Measurements from ENCODE around the gene U2SURP. TPM values are rescaled to one million over a fixed set of nuclear protein-coding genes. Genes with fewer than 3 reads are reported as not detected.

U2SURP gene
- polyA plus RNA-seq, 3 donors from 2014 or later = 82.7 to 120 (median 86.0) TPM

DNA sequence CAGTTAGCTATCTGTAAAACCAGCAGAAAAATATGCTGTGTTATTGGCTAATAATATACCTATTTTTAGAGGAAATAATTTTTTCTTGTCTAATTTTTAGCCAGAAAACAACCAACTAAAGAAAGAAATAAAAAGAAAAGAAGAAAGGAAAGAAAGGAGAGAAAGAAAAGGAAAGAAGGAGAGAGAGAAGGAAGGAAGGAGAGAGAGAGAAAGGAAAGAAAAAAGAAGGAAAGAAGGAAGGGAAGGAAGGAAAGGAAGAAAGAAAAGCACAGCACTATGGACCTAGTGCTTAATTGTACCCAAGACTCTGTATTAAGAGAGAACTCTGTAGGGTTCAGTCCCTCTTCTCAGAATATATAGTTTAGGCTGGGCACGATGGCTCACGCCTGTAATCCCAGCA lies 34.6 kb upstream of the U2SURP start:
- peaks cover 0 to 4% (median 4%) of the 10 kb centered on the region in 3 donors for H3K36me3 Mint-ChIP-seq
- no peak overlapping the region for H3K4me3 Mint-ChIP-seq
- DNase-seq = no peak
- H3K4me1 Mint-ChIP-seq = peaks cover 17 to 19% of the 10 kb centered on the region in 2 donors
- peaks cover 10 to 19% (median 16%) of the 10 kb centered on the region in 3 donors for H3K27me3 Mint-ChIP-seq (ENCODE audit: low read depth in 3 of 3)
- no peak overlapping the region for H3K27ac Mint-ChIP-seq
- H3K9me3 Mint-ChIP-seq = peaks cover 0 to 3% (median 0%) of the 10 kb centered on the region in 6 donors

DNA sequence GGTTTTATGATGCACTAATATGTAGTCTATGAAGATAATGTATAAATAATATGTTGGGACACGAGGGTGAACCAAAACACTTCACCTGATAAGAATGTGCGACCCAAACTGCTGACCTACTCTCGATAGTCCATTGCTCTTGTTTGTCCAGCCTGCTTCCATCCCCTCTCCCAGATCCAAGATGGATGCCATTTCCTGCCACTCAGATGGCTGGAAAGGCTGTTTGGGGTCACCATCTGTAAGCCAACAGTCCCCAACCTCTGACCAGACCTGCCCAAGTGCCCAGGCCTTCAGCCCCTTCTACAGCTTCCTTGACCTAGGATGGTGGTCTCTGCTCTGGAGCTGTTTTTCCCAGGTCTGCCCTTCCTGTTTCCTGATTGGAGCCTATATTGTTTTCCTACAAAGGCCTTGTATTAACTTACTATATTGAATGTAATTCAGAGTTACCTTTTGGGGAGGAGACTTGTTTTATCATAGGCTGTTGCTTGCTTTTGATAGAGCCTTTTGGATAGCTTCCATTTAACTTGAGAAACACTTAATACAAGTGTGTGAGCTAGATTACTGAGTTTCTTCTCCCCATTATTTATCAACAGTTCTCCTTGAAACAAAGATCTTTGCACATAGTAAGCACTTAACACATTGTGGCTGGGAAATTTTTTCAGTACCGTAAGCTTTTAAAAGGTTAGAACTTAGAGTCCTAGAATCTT lies 32.9 kb upstream of the U2SURP start:
- H3K4me3 Mint-ChIP-seq = no peak overlapping the region

DNA sequence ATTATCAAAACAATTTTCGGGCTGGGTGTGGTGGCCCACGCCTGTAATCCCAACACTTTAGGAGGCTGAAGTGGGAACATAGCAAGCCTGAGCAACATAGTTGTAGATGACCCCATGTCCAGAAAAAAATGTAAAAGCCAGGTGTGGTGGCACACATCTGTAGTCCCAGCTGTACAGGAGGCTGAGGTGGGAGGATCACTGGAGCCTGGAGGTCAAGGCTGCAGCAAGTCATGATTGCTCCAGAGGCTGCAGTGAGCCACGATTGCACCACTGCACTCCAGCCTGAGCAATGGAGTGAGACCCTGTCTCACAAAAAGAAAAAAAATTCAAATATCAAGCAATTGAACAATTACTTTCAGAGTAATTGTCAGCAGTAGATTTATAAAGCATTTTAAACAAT lies 29.9 kb upstream of the U2SURP start:
- Mint-ChIP-seq H3K36me3 (no peaks in the 10 kb centered on the region), H3K9me3 (no peaks in the 10 kb centered on the region), H3K27me3 (ENCODE audit: low read depth in 3 of 3) (peaks cover 0 to 11% (median 10%) of the 10 kb centered on the region in 3 donors), H3K27ac (no peak overlapping the region), H3K4me3 (no peak overlapping the region), H3K4me1 (no peaks in the 10 kb centered on the region)
- DNase-seq = no peak

More for the DNA sequence above, 32.9 kb upstream of the U2SURP start:
- Mint-ChIP-seq H3K4me1 (peaks cover 7% of the 10 kb centered on the region in 2 donors), H3K9me3 (peaks cover 0 to 3% (median 0%) of the 10 kb centered on the region in 6 donors), H3K27ac (no peak overlapping the region), H3K36me3 (peaks cover 0 to 4% (median 4%) of the 10 kb centered on the region in 3 donors), H3K27me3 (ENCODE audit: low read depth in 3 of 3) (peaks cover 5 to 13% (median 9%) of the 10 kb centered on the region in 3 donors)
- no peak for DNase-seq

DNA sequence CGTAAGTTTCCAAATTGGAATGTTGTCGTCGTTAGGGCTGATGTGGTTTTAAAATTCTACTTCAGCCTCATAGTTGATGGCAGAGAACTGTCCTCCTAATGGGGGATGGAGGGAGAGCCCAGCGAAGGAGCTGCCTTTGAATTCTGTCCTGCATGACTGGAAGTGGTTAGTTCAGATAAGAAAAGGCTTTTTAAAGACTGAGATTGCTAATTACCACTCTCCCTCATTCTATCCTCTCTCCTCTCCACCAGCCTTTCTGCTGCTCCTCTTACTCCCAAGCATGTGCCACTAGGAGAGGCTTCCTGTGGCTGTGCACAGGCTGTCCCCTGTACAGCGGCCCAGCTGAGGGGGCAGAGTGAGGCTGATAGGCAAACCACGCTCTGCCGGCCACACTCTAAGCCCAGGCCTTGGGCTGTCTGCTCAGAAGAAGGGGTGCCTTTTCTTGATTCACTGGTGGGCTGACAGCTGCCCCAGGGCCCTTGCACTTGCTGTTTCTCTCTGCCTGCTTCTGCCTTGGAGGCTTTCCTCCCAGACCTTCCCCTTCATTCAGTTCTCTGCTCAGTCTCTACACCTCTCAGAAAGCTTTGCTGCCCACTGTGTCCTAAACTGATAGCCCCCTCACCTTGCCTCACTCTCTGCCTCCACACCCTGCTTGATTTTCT lies 29.1 kb upstream of the U2SURP start:
- H3K4me3 Mint-ChIP-seq = no peak overlapping the region
- no peak for DNase-seq
- H3K27me3 Mint-ChIP-seq (ENCODE audit: low read depth in 3 of 3) = peaks cover 0 to 11% (median 10%) of the 10 kb centered on the region in 3 donors

DNA sequence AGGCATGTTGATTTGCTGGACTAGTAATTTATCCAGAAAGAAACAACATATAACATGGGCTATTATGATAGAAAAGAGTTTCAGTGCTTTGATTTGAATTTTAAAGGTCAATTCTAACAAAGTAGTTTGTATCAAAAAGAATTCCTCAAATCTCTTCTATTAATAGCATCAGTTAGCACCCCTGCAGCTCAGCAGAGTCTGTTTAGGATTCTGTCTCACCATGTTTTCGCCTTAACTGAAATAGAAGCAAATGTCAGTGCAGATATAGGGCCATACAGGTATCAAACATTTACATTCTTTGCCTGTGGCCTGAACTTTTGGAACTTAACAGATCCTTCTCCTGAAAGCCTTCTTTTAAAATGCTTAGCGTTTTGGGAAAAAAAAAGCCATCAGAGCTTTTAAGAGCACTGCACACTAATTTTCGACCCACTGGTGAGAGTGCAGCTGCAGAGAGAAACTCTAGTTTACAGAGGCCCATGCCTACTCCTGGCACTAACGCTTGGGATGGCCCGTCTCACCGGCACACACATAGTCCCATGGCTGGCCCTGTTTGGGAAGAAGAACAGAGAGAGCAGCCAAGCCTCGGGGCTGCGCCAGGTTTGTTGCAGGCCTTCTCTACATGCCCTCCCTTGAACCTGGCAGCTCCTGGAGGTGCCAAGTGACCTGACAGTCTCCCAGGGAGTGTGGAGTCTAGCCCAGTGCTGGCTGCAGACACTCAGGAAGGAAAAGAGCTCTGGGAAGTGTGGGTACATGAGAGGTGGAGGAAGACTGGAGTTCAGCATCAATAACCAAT lies 28.0 kb upstream of the U2SURP start:
- no peak for DNase-seq
- no peaks in the 10 kb centered on the region for H3K36me3 Mint-ChIP-seq
- no peak overlapping the region for H3K4me3 Mint-ChIP-seq
- H3K27me3 Mint-ChIP-seq (ENCODE audit: low read depth in 3 of 3) = peaks cover 0 to 11% (median 10%) of the 10 kb centered on the region in 3 donors
- no peak overlapping the region for H3K27ac Mint-ChIP-seq
- H3K9me3 Mint-ChIP-seq = no peaks in the 10 kb centered on the region
- no peaks in the 10 kb centered on the region for H3K4me1 Mint-ChIP-seq

More for the DNA sequence above, 29.1 kb upstream of the U2SURP start:
- Mint-ChIP-seq H3K4me1 (no peaks in the 10 kb centered on the region), H3K27ac (no peak overlapping the region), H3K36me3 (no peaks in the 10 kb centered on the region), H3K9me3 (no peaks in the 10 kb centered on the region)

DNA sequence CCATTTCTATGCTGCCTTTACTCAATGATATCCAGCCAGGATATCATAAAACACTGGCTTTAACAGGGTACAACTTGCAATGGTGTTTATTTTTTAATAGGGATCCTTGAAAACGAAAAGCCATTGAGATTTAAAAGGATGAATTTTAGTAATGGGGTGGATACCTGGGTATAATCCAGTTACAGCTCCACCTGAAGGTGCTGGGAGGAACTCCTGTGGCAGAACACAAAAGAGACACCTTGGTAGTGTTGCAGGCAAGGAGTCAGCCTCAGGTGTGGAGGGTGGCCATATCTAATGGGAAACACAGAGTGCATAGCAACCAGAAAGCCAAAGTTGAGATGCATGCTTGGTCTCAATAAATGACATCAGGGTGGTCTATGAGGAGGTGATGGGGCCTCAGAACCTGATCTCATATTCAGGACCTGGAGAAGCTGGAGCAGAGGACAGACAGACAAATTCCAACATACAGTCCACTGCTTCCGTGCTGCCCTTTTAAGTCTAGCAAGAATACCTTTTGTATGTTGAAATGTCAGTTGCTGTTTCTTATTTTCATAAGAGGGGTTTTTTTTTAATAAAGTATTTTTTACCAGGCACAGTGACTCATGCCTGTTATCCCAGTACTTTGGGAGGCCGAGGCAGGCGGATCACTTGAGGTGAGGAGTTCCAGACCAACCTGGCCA lies 25.9 kb upstream of the U2SURP start:
- H3K9me3 Mint-ChIP-seq = no peaks in the 10 kb centered on the region
- no peaks in the 10 kb centered on the region for H3K4me1 Mint-ChIP-seq
- no peaks in the 10 kb centered on the region for H3K36me3 Mint-ChIP-seq
- H3K4me3 Mint-ChIP-seq = no peak overlapping the region
- H3K27ac Mint-ChIP-seq = no peak overlapping the region
- H3K27me3 Mint-ChIP-seq (ENCODE audit: low read depth in 3 of 3) = peaks cover under 1 to 11% (median 9%) of the 10 kb centered on the region in 3 donors
- no peak for DNase-seq

DNA sequence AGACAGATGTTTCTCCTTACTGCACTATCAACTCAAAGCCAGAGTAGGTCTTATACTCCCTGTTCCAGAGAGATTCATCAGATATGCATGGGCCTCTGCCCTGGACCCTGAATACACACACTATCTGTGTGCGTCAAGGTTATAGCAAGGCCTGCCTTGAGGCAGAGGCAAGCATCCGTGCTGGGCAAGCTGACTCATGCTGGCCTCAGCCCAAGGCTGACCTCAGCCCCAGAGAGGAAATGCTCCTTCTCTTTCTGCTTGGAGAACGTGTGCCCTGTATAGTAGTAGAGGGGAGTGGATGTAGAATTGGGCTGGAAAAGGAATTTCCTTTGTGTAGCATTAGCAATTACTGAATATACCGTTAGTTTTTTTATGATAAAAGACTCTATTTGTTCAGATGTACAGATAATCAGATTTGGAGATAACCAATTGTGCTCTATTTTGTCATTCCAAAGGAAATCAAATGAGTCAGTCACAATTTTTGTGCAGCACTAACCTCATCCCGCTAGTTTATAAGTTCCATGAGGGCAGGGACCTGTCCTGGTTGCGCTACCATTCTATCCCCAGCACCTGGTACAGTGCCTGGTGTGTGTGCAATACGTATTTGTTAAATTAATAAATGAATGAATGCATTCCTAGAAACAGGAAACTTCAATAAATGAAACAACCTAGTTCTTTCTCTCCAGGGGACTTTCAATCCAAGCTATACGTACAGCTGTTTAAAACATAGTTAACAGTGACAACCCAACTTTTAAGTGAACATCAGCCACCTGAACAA lies 24.6 kb upstream of the U2SURP start:
- no peaks in the 10 kb centered on the region for H3K36me3 Mint-ChIP-seq

DNA sequence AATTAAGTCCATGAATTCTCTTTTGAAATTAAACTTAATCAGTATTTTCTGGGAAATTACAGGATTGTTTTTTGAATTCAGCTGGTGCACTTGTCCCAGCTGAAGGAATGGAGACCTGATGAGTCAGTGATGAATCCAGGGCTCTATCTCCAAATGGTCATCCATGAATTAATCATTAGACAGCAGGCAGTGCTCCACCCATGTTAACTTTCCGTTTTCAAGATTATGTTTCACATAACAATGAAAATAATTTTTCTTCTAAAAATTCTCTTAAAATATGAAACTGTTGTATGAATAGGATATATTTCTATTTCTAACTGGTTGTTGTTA lies 24.0 kb upstream of the U2SURP start:
- no peak overlapping the region for H3K27ac Mint-ChIP-seq
- no peak overlapping the region for H3K4me3 Mint-ChIP-seq
- H3K4me1 Mint-ChIP-seq = no peaks in the 10 kb centered on the region
- peaks cover 2 to 11% (median 5%) of the 10 kb centered on the region in 3 donors for H3K27me3 Mint-ChIP-seq (ENCODE audit: low read depth in 3 of 3)
- H3K36me3 Mint-ChIP-seq = no peaks in the 10 kb centered on the region
- no peaks in the 10 kb centered on the region for H3K9me3 Mint-ChIP-seq
- DNase-seq = no peak

More for the DNA sequence above, 24.6 kb upstream of the U2SURP start:
- peaks cover 2 to 11% (median 6%) of the 10 kb centered on the region in 3 donors for H3K27me3 Mint-ChIP-seq (ENCODE audit: low read depth in 3 of 3)
- no peaks in the 10 kb centered on the region for H3K4me1 Mint-ChIP-seq
- DNase-seq = no peak
- H3K9me3 Mint-ChIP-seq = no peaks in the 10 kb centered on the region
- no peak overlapping the region for H3K27ac Mint-ChIP-seq
- H3K4me3 Mint-ChIP-seq = no peak overlapping the region

DNA sequence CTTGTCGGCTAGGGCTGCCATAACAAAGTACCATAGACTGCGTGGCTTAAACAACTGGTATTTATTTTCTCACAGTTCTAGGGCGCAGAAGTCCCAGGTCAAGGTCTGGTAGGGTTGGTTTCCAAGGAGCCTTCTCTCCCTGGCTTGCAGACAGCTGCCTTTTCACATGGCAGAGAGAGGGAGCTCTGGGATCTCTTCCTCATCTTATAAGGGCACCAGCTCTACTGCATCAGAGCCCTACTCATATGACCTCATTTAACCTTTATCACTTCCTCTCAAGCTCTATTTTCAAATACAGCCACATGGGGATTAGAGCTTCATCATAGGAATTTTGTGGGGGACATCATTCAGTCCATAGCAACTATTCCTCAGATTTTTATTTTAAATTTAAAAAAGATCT lies 20.3 kb upstream of the U2SURP start:
- Mint-ChIP-seq H3K9me3 (no peaks in the 10 kb centered on the region), H3K4me1 (no peaks in the 10 kb centered on the region), H3K4me3 (no peak overlapping the region), H3K27ac (no peak overlapping the region), H3K27me3 (ENCODE audit: low read depth in 3 of 3) (peaks cover 4 to 6% (median 5%) of the 10 kb centered on the region in 3 donors), H3K36me3 (no peaks in the 10 kb centered on the region)
- no peak for DNase-seq

DNA sequence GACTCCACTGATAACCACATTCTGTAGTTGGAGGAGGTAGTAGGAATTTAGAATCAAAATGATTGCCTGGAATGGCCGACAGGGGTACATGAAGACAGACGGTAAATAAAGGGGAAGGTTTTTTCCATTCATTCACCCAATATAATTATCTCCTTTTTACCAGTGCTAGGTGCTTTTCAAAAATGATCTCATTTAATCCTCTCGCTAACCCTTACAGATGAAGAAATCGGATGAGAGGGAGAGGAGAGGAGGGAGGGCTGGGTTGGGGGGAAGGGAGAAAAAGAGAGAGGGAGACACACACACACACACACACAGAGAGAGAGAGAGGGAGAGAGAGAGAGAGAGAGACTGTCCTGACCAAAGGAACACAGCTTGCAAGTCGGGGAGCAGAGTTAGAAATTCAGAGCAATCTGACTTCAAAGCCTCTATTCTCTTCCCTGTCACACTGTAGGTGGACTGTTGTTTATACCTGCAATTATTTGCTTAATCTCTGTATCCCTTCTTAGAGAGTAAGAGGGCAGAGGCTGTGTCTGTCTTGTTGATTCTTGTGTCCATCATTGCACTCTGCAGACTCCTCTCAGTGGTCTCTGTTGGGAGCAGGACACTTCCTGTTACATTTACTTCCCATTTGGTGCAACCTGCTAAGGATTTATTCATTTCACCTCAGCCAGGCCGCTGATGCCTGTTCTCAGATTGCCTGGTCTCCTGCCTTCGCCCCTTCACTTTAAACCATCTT lies 19.2 kb upstream of the U2SURP start:
- H3K4me3 Mint-ChIP-seq = no peak overlapping the region
- peaks cover 5 to 6% (median 6%) of the 10 kb centered on the region in 3 donors for H3K27me3 Mint-ChIP-seq (ENCODE audit: low read depth in 3 of 3)
- no peak for DNase-seq
- no peaks in the 10 kb centered on the region for H3K9me3 Mint-ChIP-seq
- H3K4me1 Mint-ChIP-seq = no peaks in the 10 kb centered on the region
- H3K27ac Mint-ChIP-seq = no peak overlapping the region
- H3K36me3 Mint-ChIP-seq = no peaks in the 10 kb centered on the region

DNA sequence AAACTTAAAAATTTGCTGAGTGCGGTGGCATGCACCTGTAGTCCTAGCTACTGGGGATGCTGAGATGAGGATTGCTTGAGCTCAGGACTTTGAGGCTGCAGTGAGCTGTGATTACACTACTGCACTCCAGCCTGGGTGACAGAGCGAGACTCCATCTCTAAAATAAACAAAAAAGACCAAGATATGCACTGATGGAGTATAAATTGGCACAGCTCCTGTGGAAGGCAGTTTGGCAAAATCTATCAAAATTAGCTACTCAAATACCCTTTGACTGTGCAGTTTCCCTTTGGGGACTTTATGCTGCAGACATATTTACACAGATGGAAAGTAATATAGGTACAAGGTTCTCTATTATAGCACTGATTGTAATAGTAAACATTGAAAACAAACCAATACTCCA lies 18.1 kb upstream of the U2SURP start:
- Mint-ChIP-seq H3K9me3 (no peaks in the 10 kb centered on the region), H3K4me1 (no peaks in the 10 kb centered on the region), H3K27ac (no peak overlapping the region), H3K36me3 (no peaks in the 10 kb centered on the region), H3K27me3 (ENCODE audit: low read depth in 3 of 3) (peaks cover 5 to 8% (median 6%) of the 10 kb centered on the region in 3 donors), H3K4me3 (no peak overlapping the region)
- DNase-seq = no peak

DNA sequence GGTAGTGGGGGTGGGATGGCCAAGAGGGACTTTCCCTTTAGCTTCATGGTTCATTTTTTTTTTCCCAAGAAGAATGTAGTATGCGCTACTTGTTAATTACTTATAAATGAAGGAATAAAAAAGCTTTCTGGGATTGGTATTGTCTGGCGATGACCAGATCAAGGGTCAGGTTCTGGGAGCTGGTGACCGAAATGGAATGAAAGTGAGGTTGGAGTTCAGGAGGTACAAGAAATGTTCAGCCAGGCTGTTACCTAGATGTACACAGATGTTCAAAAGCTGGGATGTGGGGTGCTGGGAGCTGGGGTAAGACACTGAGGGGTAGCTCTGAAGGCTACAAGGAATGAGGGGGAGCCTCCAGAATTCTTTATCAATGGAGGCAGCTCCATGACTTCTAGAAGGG lies 17.1 kb upstream of the U2SURP start:
- H3K27me3 Mint-ChIP-seq (ENCODE audit: low read depth in 3 of 3) = peaks cover 5 to 9% (median 6%) of the 10 kb centered on the region in 3 donors
- no peaks in the 10 kb centered on the region for H3K36me3 Mint-ChIP-seq
- no peaks in the 10 kb centered on the region for H3K4me1 Mint-ChIP-seq
- H3K9me3 Mint-ChIP-seq = no peaks in the 10 kb centered on the region
- DNase-seq = no peak
- H3K27ac Mint-ChIP-seq = no peak overlapping the region
- no peak overlapping the region for H3K4me3 Mint-ChIP-seq

Measured in immature natural killer cell (primary cell).